Adrenal gland (tissue), 5 donors: ENCODE data around the gene NDUFC2.
A peak's percentile ranks its signal among the peaks of the same experiment; 100 is the strongest.

Source experiments
- CTCF ChIP-seq, 6 experiments: fragments of 450-650 bp in 4 of 6; fragments of 200-600 bp in 2 of 6; sonication (generic) in 1 of 6; IDR thresholded peaks; 1 replicate in 5 of 6; 2 replicates in 1 of 6; pipeline versions ENCODE4 v1.5.1 to v1.8.0; 2016 to 2021; ENCODE audit warnings: antibody characterized with exemption in 6 of 6, mild to moderate bottlenecking in 2 of 6, moderate library complexity in 1 of 6
- POLR2A ChIP-seq, 2 donors: fragments of 450-650 bp; IDR thresholded peaks; one replicate each; pipeline ENCODE4 v1.6.1; 2017; ENCODE audit warnings: antibody characterized with exemption in 2 of 2, mild to moderate bottlenecking in 2 of 2, moderate library complexity in 1 of 2
- donor health status: DM: no; HTN: no; CAD: no.

GRCh38 chr11:78045851-78046485, 33.7 kb downstream of the NDUFC2 start:
- TF ChIP-seq CTCF (IDR thresholded peaks at IDR 0.05): peak; percentile 87 to 99 (median 98)
- TF ChIP-seq POLR2A (IDR thresholded peaks at IDR 0.05): peak in 1 of 2 donors; percentile 61
